ENCODE results near the gene CALD1.

The CALD1 gene

DNA sequence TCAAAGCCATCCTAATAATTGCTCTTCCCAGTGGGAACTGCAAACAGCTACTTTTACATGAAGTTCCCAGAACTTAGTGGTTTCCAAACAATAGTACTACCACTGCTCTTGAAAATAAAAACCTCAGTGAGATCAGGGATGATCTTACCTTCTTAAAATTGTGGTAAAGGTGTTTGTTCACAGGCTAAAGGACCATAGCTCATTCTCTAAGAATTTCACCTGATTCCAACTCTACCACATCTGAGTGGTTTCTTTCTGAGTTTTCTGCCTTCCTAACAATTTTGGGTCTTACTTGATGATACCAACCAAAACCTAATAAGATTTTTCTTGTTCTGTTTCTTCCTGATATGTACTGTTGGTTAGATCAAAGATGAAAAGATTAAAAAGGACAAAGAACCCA lies 161.3 kb downstream of the CALD1 start:
- TF ChIP-seq, protein P1, sequence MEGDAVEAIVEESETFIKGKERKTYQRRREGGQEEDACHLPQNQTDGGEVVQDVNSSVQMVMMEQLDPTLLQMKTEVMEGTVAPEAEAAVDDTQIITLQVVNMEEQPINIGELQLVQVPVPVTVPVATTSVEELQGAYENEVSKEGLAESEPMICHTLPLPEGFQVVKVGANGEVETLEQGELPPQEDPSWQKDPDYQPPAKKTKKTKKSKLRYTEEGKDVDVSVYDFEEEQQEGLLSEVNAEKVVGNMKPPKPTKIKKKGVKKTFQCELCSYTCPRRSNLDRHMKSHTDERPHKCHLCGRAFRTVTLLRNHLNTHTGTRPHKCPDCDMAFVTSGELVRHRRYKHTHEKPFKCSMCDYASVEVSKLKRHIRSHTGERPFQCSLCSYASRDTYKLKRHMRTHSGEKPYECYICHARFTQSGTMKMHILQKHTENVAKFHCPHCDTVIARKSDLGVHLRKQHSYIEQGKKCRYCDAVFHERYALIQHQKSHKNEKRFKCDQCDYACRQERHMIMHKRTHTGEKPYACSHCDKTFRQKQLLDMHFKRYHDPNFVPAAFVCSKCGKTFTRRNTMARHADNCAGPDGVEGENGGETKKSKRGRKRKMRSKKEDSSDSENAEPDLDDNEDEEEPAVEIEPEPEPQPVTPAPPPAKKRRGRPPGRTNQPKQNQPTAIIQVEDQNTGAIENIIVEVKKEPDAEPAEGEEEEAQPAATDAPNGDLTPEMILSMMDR (IDR thresholded peaks at IDR 0.05) = no peak

DNA sequence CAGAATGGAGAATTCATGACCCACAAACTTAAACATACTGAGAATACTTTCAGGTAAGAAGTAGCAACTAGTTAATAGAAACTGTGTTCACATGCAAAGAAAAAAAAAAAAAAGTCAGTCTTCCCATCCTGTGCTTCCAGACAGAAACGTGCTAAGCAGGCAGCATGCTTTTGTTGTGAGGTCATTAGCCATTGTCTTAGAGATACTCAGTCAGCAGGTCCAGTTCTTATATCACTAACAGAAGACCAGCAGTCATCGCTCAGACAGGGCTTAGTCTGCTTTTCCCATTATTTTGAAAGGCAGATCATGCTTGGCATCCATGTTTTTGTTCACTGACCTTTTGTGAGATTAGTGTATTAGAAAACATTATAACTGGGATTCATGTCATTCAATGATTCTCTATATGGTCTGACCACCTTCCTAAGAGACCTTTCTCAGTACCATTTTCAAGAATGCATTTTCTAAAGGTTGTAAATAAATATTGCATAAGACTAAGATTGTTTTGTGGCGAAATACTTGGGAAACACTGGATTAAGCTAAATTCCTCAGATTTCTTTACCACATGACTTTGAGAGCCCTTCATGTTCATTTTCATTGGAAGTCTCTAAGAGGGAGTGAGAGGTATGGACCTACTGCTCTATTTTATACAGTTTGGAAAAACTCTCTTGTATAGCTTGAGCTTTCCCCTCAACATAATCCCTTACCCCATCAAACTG lies 161.9 kb downstream of the CALD1 start:
- TF ChIP-seq, protein P1 (IDR thresholded peaks at IDR 0.05) = no peak

GRCh38 chr7:134941952-134942351 lies 162.5 kb downstream of the CALD1 start:
- TF ChIP-seq, protein P1 (IDR thresholded peaks at IDR 0.05) = no peak

DNA sequence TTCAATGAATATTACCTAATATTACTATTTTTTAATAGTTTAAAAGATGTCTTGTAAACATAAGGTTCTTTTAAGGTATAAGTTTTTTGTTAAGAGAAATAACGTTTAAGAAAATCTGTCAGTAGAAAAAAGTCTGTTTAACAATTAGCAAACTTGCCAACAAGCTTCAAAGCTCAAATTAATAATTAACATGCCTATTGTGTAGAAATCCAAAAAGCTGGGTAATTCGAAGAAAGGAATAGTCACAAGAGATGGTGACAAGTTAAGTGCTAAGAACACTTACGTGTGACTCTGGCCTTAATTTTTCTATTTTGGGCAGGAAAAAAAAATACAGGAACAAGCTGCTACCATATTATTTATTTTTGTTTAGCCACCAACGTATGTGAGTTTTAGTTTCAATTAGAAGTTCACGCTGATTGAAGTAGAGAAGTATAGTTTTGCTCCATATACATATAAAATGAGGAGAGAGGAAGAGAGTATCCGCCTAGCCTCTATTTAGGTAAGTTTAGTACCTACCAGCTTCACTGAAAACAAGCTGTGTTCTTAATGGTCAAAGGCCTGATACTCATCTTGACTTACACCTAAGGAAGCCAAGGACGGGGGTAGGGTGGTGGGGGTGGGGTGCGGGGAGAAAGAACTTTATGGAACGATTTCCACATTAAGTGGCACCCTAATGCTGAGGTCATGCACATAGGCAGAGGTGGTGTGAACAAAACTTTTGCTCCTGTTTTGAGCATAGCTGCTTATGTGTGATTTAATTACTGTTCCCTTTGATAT lies 163.4 kb downstream of the CALD1 start:
- TF ChIP-seq, protein P1 (IDR thresholded peaks at IDR 0.05) = no peak

GRCh38 chr7:134943785-134944400 lies 164.5 kb downstream of the CALD1 start:
- TF ChIP-seq, protein P1 (IDR thresholded peaks at IDR 0.05) = peak; percentile 71

DNA sequence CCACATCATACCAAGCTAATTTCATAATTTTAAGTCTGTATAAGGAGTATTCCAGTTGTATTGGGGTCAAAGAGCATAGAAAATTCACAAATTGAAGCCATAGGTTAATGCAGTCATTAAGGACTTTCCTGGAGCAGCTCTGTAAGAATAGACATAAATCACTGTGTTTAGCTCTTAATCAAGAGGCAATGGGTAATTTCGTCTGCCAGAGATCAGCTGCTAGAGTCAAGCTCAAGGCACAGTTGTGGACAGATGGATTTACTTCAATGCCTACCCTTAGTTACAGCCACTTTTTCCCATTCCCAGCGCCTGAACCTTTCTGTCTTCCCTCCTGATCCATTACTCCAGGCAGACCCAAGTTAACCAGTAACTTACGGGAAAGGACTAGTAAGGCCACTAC lies 166.3 kb downstream of the CALD1 start:
- TF ChIP-seq, protein P1 (IDR thresholded peaks at IDR 0.05) = no peak

- TF ChIP-seq, protein P1 (IDR thresholded peaks at IDR 0.05) = no peak
These were observed 166.8 kb downstream of the CALD1 start for GRCh38 chr7:134946260-134946659.

Data from LNCAP (cell line).